K562 (cell line): ENCODE results near the gene METTL25B. TPM values are rescaled to one million over a fixed set of nuclear protein-coding genes. Genes with fewer than 3 reads are reported as not detected.

Experiments
- ATAC-seq: fragments of 200-7000 bp; cut with Tn5 transposase; 3 replicates; pipeline ENCODE4 v1.9.1; 2020; ENCODE audit warnings: moderate library complexity
- BruUV-seq: library from RNA; stranded (reverse); fragments of 400-500 nt; replicated peaks from 2 replicates; lab custom pipeline; 2021; lab: Mats Ljungman, UMichigan
- CTCF ChIA-PET: fragments of 300-600 bp; formaldehyde crosslinking; extraction: SDS; loops from one replicate; lab custom pipeline; 2021; ENCODE audit warnings: low intra/inter-chr PET ratio; lab: Yijun Ruan, JAX
- POLR2A ChIA-PET: fragments of 300-600, 350-650 bp; sonication (Branson Sonifier 250); formaldehyde crosslinking; extraction: SDS; loops from one replicate; lab custom pipeline; 2021; ENCODE audit warnings: antibody characterized with exemption, inconsistent platforms; lab: Yijun Ruan, JAX
- DNase-seq, 4 experiments: peaks; one replicate each; pipeline versions ENCODE4 v3.0.0 to v3.0.0-alpha.2; 2011 to 2018; ENCODE audit warnings: low spot score in 3 of 4, mixed read lengths in 3 of 4; ENCODE audit errors: extremely low read depth in 1 of 4
- FAIRE-seq: peaks from 2 replicates; lab custom pipeline; 2011; peaks lifted over from hg19 to GRCh38; lab: Jason Lieb, UNC
- H2AFZ ChIP-seq: 2 replicates; pipeline ENCODE4 v1.6.0; 2011; ENCODE audit warnings: low read depth, low read length, control low read depth, inconsistent platforms
- H3K27ac ChIP-seq: fragments of 200-600 bp; 3 replicates; pipeline ENCODE4 v1.8.0; 2011; ENCODE audit warnings: low read depth, mild to moderate bottlenecking, control low read depth, inconsistent platforms, low read length, moderate library complexity, mixed read lengths; ENCODE audit errors: extremely low read depth
- H3K27me3 ChIP-seq, 2 experiments: fragments of 300-600 bp in 1 of 2; 2 replicates in 1 of 2; 3 replicates in 1 of 2; pipeline versions ENCODE4 v1.6.0 to v1.8.0; 2011; ENCODE audit warnings: inconsistent platforms in 2 of 2, low read length in 2 of 2, mild to moderate bottlenecking in 1 of 2, mixed read lengths in 1 of 2, moderate library complexity in 1 of 2; ENCODE audit not compliant: control insufficient read depth in 2 of 2, insufficient read depth in 2 of 2
- H3K36me3 ChIP-seq: fragments of 300-600 bp; 3 replicates; pipeline ENCODE4 v1.8.0; 2011; ENCODE audit warnings: mild to moderate bottlenecking, low read length, inconsistent platforms; ENCODE audit not compliant: control insufficient read depth, insufficient read depth
- H3K4me1 ChIP-seq, 2 experiments: fragments of 200-600 bp in 1 of 2; replicated peaks in 1 of 2; 2 replicates in 1 of 2; 3 replicates in 1 of 2; pipeline versions ENCODE4 v1.5.1 to v1.8.0; 2011; ENCODE audit warnings: inconsistent platforms in 2 of 2, low read length in 2 of 2, mild to moderate bottlenecking in 1 of 2, mixed read lengths in 1 of 2, moderate library complexity in 1 of 2; ENCODE audit not compliant: control insufficient read depth in 2 of 2, insufficient read depth in 2 of 2
- H3K4me2 ChIP-seq: 2 replicates; pipeline ENCODE4 v1.6.1; 2011; ENCODE audit warnings: low read length, control low read depth, inconsistent platforms, mixed read lengths; ENCODE audit not compliant: insufficient read depth
- H3K4me3 ChIP-seq: fragments of 200-600 bp; sonication (generic), shearing (Covaris generic); 2 replicates; pipeline ENCODE4 v1.5.1; 2016; ENCODE audit warnings: control low read depth, inconsistent platforms
- H3K79me2 ChIP-seq: fragments of 200-600 bp; 3 replicates; pipeline ENCODE4 v1.8.0; 2011; ENCODE audit warnings: low read length, inconsistent platforms; ENCODE audit not compliant: control insufficient read depth, insufficient read depth
- H3K9ac ChIP-seq, 2 experiments: 2 replicates each; pipeline versions ENCODE4 v1.6.0 to v1.6.1; 2011; ENCODE audit warnings: low read depth in 2 of 2, low read length in 2 of 2, control low read depth in 1 of 2, inconsistent platforms in 1 of 2, mild to moderate bottlenecking in 1 of 2, mixed read lengths in 1 of 2; ENCODE audit not compliant: insufficient read depth in 1 of 2
- H3K9me1 ChIP-seq: one replicate; pipeline ENCODE4 v1.6.0; 2011; ENCODE audit warnings: inconsistent platforms, mild to moderate bottlenecking, low read length, moderate library complexity; ENCODE audit not compliant: control insufficient read depth, insufficient read depth
- H3K9me3 ChIP-seq: replicated peaks from 2 replicates; pipeline ENCODE4 v1.5.1; 2011; ENCODE audit warnings: low read depth, low read length, inconsistent platforms; ENCODE audit not compliant: control insufficient read depth, insufficient read depth
- H4K20me1 ChIP-seq: replicated peaks from 2 replicates; pipeline ENCODE4 v1.6.1; 2011; ENCODE audit warnings: low read length, inconsistent platforms, mixed read lengths; ENCODE audit not compliant: control insufficient read depth, insufficient read depth
- C11orf30 ChIP-seq: fragments of 450-650 bp; IDR thresholded peaks from 2 replicates; pipeline ENCODE4 v1.6.1; 2016; ENCODE audit warnings: low read depth, mild to moderate bottlenecking
- ERF ChIP-seq: fragments of 450-650 bp; formaldehyde crosslinking; IDR thresholded peaks from 2 replicates; pipeline ENCODE4 v1.4.0; 2020; ENCODE audit warnings: mild to moderate bottlenecking, mixed read lengths
- FIP1L1 ChIP-seq: fragments of 200-400 bp; formaldehyde crosslinking; IDR thresholded peaks from 2 replicates; pipeline ENCODE4 v1.6.1; 2018; ENCODE audit warnings: mild to moderate bottlenecking, low read depth, low read length; ENCODE audit not compliant: poor library complexity, severe bottlenecking
- HLTF ChIP-seq: fragments of 450-650 bp; IDR thresholded peaks from 2 replicates; pipeline ENCODE4 v1.6.1; 2016
- HNRNPH1 ChIP-seq: fragments of 200-400 bp; formaldehyde crosslinking; optimal IDR thresholded peaks from 2 replicates; pipeline ENCODE3; 2017; ENCODE audit warnings: low read depth, mild to moderate bottlenecking, low read length, moderate library complexity
- HNRNPLL ChIP-seq: fragments of 200-400 bp; formaldehyde crosslinking; IDR thresholded peaks from 2 replicates; pipeline ENCODE4 v1.6.1; 2017; ENCODE audit warnings: low read length, low read depth, mild to moderate bottlenecking; ENCODE audit not compliant: poor library complexity, severe bottlenecking
- HOXB6 ChIP-seq: fragments of 250-450 bp; sonication (Bioruptor Pico); IDR thresholded peaks from 2 replicates; pipeline ENCODE4 v1.5.1; 2022; ENCODE audit warnings: mild to moderate bottlenecking, borderline replicate concordance
- MECOM ChIP-seq: fragments of 250-450 bp; sonication (Bioruptor Pico); IDR thresholded peaks from 2 replicates; pipeline ENCODE4 v1.8.0; 2022; ENCODE audit warnings: inconsistent platforms
- MED1 ChIP-seq: sonication (generic); formaldehyde crosslinking; IDR thresholded peaks from 2 replicates; pipeline ENCODE4 v1.8.1; 2023; ENCODE audit warnings: missing genetic modification reagents, borderline replicate concordance
- PTRF ChIP-seq: fragments of 450-650 bp; IDR thresholded peaks from 2 replicates; pipeline ENCODE4 v1.6.1; 2016; ENCODE audit warnings: mild to moderate bottlenecking, missing genetic modification characterization, missing compliant biosample characterization
- STAT5A ChIP-seq: IDR thresholded peaks from 2 replicates; pipeline ENCODE4 v1.6.1; 2012; ENCODE audit warnings: low read length, inconsistent platforms, borderline replicate concordance
- TRIM28 ChIP-seq: fragments of 450-650 bp; IDR thresholded peaks from 2 replicates; pipeline ENCODE4 v1.6.1; 2017
- U2AF1 ChIP-seq: fragments of 200-400 bp; formaldehyde crosslinking; optimal IDR thresholded peaks from 2 replicates; pipeline ENCODE3; 2017; ENCODE audit warnings: mild to moderate bottlenecking, low read depth, low read length, moderate library complexity
- ZNF263 ChIP-seq: sonication (generic); formaldehyde crosslinking; IDR thresholded peaks from 2 replicates; pipeline ENCODE4 v1.8.0; 2022; ENCODE audit warnings: mild to moderate bottlenecking, missing genetic modification reagents, borderline replicate concordance
- ZNF41 ChIP-seq: fragments of 250-450 bp; sonication (Bioruptor Pico); conservative IDR thresholded peaks from 2 replicates; pipeline ENCODE4 v1.4.0; 2020; ENCODE audit warnings: mild to moderate bottlenecking
- ZNF609 ChIP-seq: sonication (generic); formaldehyde crosslinking; IDR thresholded peaks from 2 replicates; pipeline ENCODE4 v1.8.1; 2023; ENCODE audit warnings: missing genetic modification reagents, mild to moderate bottlenecking, borderline replicate concordance
- WGBS: fragments of 100-300 bp; shearing (Covaris generic); methylation state at CpG from one replicate; pipeline ENCODE4 v1.1.6; 2016; ENCODE audit warnings: low coverage, mixed read lengths; ENCODE audit not compliant: insufficient coverage; ENCODE audit errors: missing lambda C conversion rate; 5-methylcytosine and 5-hydroxymethylcytosine counted together
- in situ Hi-C: fragments of 300-500 bp; cut with MboI; formaldehyde crosslinking; loops from 4 replicates; pipeline ENCODE4 v1.15.0; 2018; ENCODE audit warnings: inconsistent platforms, mixed read lengths
- intact Hi-C: fragments of 100-400 bp; cut with micrococcal nuclease; formaldehyde crosslinking; loops from 2 replicates; pipeline ENCODE4 v1.14.2; 2022
- polyA plus RNA-seq, 8 experiments: library from polyadenylated mRNA; depleted of rRNA in 4 of 8; stranded (reverse) in 5 of 8; unstranded in 3 of 8; fragments of >200 nt; fragmentation: Nextera tagmentation in 2 of 8; fragmentation: Illumina TruSeq in 1 of 8; extraction: Ambion mirVana in 2 of 8; extraction: Trizol in 1 of 8; gene quantifications; 2 replicates each; pipeline versions ENCODE4 v1.2.1 to v1.2.3, GENCODE V29; 2011 to 2014; ENCODE audit warnings: inconsistent platforms in 1 of 8, missing spikeins in 1 of 8
- total RNA-seq, 7 experiments: library from RNA; depleted of rRNA in 6 of 7; stranded (reverse); fragments of >200 nt in 6 of 7; fragmentation: Illumina TruSeq in 2 of 7; extraction: Trizol in 2 of 7; gene quantifications; 2 replicates each; pipeline versions ENCODE4 v1.2.1 to v1.2.3, GENCODE V29; 2011 to 2021; ENCODE audit warnings: low replicate concordance in 1 of 7
- TF ChIP-seq, protein P1 (sequence below): fragments of 450-650 bp; formaldehyde crosslinking; IDR thresholded peaks from 2 replicates; pipeline ENCODE4 v1.4.0; 2020; ENCODE audit warnings: mild to moderate bottlenecking, moderate library complexity

Gene METTL25B
- total and polyA plus RNA-seq, 9 of the 15 experiments (the other 6 are each of a cell fraction or from before 2014, with no cell fraction given), result 7.7 to 48.3 (median 33.1) TPM

GRCh38 chr1:156752843-156753482, 24.7 kb downstream of the METTL25B start:
- FAIRE-seq (no peak), DNase-seq (no peak), ATAC-seq (no peak)
- peaks cover 32% of the 10 kb centered on the region in 2 experiments; a peak in 4 of 5 replicates for H3K4me1 ChIP-seq
- H3K79me2 ChIP-seq, result peaks cover 68% of the 10 kb centered on the region
- no peaks in the 10 kb centered on the region for H3K9me1 ChIP-seq
- ChIA-PET POLR2A (interaction anchor here (2.3 to 3.0 kb wide), 3 partner anchors 11 to 18 kb away, joined by 14 to 30 read pairs (median 22); partner anchors contain the start of genes MRPL24 and PRCC), CTCF (no interaction called here)
- peak overlapping the region; percentile 89; the same call in 1 of the 3 replicates for H3K27ac ChIP-seq
- H2AFZ ChIP-seq, result no peak overlapping the region
- in situ Hi-C loops, result no loop called here
- H3K36me3 ChIP-seq, result peaks cover 20% of the 10 kb centered on the region; the same call in 2 of the 3 replicates
- H4K20me1 ChIP-seq, result peaks cover 5% of the 10 kb centered on the region; the same call in 1 of the 2 replicates
- BruUV-seq, result TSS peak; percentile 53
- peak overlapping the region; percentile 97 for H3K4me2 ChIP-seq
- H3K9me3 ChIP-seq, result no peaks in the 10 kb centered on the region
- 7% methylated on average over 1 of the region's 1 CpG for WGBS
- peak overlapping the region; percentile 40 to 94; a peak in 3 of 4 replicates for H3K9ac ChIP-seq
- no peaks in the 10 kb centered on the region for H3K27me3 ChIP-seq
- peak overlapping the region; percentile 95 for H3K4me3 ChIP-seq
- intact Hi-C loops, result no loop called here
- peak; percentile 26; the same call in 1 of the 2 replicates for TF ChIP-seq ZNF263 (CRISPR knock-in tag)
- no peak for TF ChIP-seq C11orf30
- no peak for TF ChIP-seq FIP1L1
- no peak for TF ChIP-seq U2AF1
- TF ChIP-seq MECOM, result no peak
- TF ChIP-seq STAT5A, result no peak
- no peak for TF ChIP-seq HNRNPH1
- TF ChIP-seq TRIM28, result no peak
- no peak for TF ChIP-seq HOXB6 (CRISPR knock-in tag)
- no peak for TF ChIP-seq PTRF
- no peak for TF ChIP-seq ZNF41 (CRISPR knock-in tag)
- TF ChIP-seq MED1, result no peak
- TF ChIP-seq, protein P1, sequence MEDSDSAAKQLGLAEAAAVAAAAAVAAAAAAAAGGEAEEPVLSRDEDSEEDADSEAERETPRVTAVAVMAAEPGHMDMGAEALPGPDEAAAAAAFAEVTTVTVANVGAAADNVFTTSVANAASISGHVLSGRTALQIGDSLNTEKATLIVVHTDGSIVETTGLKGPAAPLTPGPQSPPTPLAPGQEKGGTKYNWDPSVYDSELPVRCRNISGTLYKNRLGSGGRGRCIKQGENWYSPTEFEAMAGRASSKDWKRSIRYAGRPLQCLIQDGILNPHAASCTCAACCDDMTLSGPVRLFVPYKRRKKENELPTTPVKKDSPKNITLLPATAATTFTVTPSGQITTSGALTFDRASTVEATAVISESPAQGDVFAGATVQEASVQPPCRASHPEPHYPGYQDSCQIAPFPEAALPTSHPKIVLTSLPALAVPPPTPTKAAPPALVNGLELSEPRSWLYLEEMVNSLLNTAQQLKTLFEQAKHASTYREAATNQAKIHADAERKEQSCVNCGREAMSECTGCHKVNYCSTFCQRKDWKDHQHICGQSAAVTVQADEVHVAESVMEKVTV (CRISPR knock-in tag), result no peak
- TF ChIP-seq ERF (CRISPR knock-in tag), result no peak
- TF ChIP-seq HLTF, result no peak
- TF ChIP-seq ZNF609 (CRISPR knock-in tag), result no peak
- TF ChIP-seq HNRNPLL, result no peak
